DMS79 treated with DMSO at 0.1 percent for 48 hours (cell line): ENCODE results near the gene WDFY3.

ENCODE experiments used
- DNase-seq: peaks from one replicate; lab custom pipeline; 2025; lab: John Stamatoyannopoulos, UW

The WDFY3 gene

DNA sequence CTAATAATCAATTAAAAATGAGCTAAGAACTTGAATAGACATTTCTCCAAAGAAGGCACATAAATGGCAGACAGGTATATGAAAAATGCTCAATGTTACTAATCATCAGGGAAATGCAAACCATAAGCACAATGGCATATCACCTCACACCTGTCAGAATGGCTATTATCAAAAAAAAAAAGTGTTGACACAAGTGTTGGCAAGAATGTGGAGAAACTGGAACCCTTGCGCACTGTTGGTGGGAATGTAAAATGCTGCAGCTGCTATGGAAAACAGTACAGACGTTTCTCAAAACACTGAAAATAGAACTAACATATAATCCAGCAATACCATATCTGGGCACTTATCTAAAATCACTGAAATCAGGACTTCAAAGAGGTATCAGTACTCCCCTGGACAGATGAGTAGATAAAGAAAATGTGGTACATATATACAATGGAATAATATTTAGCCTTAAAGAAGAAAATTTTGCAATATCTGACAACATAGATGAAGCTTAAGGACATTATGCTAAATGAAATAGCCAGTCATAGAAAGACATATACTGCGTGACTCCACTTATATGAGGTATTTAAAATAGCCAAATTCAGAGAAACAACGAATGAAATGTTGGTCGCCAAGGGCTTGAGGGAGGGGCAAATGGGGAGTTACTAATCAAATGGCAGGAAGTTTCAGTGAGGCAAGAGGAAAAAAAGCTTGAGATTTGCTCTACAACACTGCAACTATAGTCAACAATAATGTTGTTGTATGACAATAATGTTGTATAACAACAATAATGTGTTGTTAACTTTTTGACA lies 175.5 kb downstream of the WDFY3 start:
- no peak for DNase-seq

DNA sequence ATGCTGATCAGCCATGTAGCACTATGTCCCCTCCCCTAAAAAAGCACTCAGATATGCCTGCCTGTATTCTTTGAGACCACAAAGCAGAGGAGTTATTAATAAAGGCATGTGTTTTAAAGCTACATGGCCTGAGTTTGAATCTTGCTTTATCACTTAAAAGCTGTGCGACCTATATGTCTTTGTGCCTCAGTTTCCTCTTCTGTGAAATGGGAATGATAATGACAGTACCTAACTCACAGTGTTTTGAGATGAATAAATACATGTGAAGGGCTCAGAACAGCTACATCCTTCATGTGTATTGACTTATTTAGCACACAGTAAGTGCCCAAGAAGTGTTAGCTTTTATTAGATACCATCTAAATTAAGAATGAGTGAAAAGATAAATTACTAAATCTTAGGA lies 180.0 kb downstream of the WDFY3 start:
- DNase-seq: no peak

DNA sequence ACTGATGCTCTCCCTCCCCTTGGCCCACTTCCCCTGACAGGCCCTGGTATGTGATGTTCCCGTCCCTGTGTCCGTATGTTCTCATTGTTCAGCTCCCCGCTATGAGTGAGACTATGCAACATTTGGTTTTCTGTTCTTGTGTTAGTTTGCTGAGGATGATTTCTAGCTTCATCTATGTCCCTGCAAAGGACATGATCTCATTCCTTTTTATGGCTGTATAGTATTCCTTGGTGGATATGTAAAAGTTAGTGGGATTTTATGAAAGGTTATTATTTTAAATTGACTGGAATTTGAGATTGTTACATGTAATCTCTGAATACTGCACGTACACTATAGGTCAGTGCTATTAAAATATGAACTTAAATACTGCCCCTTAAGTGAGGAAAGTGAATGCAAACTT lies 184.0 kb downstream of the WDFY3 start:
- DNase-seq: no peak

DNA sequence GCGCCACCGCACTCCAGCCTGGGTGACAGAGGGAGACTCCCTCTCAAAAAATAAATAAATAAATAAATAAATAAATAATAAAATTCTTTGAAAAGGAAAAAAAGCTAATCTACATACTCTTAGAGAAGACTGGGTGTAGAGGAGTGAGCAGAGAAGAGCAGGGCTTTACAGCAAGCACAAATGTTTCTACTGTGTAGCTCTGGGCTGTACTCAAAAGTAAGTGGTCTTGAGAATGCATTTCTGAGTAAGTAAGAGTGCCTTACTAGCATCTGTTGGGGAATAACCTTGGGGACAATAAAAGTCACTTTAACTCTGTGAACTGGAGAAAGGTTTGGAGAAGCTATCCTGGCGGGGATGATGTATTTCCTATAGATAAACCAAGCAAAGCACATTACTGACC lies 185.8 kb downstream of the WDFY3 start:
- DNase-seq: no peak

DNA sequence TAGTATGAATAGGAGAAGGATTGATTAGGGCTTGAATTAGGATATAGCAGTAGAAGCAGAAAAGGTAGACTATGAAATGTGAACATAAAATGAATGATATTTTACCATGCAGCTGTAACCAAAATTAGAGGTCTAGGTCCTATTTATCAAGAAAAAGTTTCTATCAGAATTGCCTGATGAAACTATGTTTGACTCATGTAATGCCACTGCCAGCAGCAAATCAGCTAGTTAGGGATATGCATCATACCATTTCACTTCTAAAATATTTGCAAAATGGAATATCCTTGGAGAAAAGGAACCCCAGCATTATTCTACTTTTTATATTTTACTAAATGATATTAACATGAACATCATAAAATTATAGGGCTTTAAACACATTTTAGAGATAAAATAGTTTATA lies 188.4 kb downstream of the WDFY3 start:
- no peak for DNase-seq

DNA sequence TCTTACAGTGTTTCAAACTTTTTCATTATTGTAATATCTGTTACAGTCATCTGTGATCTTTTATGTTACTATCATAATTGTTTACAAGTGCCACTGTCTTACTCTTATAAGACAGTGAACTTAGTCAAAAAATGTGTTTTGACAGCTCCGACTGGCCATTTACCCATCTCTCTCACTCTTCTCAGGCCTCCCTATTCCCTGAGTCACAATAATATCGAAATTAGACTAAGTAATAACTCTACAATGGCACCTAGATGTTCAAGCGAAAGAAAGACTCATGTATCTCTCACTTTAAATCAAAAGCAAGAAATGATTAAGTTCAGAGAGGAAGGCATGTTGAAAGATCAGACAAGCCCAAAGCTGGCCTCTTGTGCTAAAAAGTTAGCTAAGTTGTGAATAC lies 199.3 kb downstream of the WDFY3 start:
- DNase-seq: no peak

DNA sequence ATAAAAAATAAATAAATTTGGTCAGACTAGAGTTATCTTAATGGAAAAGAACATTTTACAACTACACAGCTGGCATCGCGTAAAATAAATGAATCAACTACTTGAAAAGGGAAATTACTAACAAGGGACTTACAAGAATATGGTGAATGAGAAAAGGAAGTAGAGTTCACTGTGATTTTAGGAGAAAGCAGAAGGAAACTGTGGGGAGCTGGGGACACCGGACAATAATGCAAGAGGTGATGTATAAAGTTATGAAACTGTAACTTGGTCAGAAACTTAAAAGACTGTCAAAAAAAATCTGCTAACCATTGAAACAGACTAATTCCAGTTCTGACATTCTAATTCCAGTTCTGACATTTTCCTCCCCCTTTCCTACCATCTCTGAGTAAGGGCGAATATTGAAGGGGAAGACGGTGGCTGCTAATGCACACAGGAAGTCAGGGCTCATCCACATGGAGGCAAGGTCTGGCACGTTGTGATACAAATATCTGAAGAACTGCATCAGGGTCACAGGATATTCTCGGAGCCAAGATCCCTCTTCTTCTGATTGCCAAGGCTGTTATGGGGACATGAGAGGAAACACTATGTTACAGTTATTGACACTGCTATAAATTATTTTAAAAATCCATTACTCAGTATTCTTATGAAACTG lies 213.0 kb downstream of the WDFY3 start:
- DNase-seq: no peak

DNA sequence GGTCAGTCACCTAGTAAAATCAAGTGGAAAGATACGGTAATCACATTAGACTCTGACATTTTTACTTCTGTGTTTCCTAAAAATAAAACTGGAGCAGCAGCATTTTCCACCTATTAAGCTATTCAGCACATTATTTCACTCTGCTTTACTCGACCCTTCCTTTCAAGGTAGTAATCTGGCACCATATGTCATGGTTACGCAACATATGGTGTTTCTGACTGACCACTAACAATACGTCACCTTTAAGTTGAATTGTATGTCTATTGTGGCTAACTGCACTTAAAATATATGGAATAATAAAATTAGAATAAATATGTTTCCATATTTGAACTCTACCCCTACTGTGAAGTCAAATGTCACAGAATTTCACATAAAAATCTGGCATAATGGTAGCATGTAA lies 214.8 kb downstream of the WDFY3 start:
- no peak for DNase-seq

DNA sequence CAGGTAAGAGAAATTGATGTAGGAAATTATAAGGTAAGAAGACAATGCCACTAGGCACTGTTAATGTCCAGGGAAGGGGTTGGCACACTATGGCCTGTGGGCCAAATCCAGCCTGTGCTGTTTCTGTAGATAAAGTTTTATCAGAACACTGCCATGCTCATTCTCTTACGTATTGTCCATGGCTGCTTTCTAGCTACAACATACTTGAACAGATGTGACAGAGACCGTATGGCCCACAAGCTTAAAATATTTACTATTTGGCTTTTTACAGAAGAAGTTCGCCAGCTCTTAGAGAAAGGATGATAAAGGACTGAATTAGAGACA lies 215.6 kb downstream of the WDFY3 start:
- no peak for DNase-seq

DNA sequence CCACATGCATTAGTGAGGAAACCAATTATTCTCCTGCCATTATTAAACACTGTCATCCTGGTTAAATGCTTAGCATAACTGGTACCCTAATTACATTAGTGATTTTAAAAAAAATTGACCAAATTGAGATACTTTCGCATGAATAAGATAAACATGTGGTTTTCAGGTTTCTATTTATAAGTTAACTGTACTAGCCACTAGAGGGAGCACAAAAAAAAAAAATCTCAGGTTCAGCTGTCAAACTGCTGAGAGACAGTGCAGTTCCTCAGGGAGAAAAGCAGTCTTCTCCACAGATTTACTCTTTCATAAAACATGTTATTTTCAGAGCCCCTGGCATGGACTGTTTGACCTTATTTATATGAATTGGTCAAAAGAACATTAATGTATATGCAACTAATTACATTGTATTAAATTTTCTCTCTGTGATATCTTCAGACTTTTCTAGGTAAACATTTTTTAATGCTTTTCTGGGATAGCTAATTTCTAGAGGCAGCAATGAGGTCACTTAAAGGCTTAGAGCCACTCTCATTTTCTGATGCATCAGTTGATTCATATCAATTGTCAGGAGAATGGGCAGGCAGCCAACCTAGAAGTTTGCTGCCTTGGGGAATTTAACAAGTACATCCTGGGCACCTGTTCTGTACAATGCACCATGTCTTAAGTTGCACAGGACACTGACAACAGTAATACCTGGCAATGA lies 216.1 kb downstream of the WDFY3 start:
- peak; percentile 68 for DNase-seq

DNA sequence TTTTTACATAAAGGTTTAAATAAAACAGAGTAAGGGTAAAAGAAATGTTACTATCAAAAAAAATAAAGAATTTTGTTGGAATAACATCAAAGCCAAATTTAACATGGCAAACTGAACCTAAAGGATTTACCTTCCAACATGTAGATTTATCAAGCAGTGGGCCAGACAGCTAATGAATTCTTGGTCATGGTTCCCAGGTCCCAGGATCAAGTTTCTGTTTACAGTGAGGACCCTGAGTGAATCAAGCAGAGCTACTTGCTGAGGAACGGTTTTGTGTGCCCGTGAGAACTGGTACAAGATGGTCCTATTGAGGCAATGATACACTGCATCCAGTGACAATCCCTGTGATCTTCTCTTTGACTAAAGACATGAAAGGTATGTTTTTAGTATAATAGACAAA lies 226.4 kb downstream of the WDFY3 start:
- no peak for DNase-seq

DNA sequence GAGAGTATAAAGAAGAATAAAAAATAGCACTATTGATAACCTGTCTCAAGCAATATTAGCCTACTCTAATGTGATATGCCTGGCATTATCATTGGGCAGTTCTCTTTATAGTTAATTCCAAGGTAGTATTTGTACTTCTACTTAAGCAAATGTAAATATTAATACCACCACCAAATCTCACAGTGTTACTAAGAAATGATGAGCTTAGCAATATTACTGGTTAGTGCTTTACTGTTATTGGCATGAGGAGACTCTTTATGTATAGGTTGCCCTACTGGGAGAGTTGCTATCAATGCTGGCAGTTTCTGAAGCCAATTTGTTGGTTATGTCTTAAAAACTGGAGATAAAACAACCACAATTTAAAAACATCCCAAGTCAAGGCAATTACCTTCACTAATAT lies 227.9 kb downstream of the WDFY3 start:
- no peak for DNase-seq

DNA sequence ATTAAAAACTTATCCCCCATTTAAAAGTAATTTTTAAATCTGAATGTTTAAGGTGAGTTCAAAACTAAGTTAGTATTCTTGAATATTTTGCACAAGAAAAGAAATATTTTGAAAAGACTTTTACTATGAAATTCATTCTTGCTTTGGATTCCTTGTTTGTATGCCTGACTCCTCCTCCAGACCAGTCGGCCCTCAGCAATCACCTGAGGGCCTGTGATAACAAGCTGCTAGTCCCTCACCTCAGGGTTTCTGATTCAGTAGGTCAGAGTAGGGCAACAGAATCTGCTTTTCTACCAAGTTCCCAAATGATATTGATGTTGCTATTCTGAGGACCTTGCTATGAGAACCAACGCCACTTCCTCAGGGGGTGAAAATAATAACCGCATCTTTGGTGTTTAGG lies 228.8 kb downstream of the WDFY3 start:
- DNase-seq: no peak

DNA sequence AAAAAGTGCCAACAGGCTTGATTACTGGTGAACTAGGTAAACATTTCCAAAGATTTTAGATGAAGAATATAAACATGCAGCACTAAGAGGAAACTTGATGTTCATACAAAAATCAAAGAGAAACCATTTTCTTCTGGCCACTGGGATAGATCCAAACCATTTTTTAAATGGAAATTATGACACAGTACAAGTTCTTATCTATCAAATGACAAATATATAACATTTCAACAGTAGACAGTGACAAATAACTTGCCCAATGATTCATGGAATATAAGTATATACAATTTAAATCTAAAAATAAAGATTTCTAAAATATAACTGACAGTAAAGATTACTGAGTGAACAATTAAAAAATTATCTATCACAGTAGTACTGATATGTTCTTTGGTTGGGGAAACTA lies 232.5 kb downstream of the WDFY3 start:
- peak; percentile 63 for DNase-seq

DNA sequence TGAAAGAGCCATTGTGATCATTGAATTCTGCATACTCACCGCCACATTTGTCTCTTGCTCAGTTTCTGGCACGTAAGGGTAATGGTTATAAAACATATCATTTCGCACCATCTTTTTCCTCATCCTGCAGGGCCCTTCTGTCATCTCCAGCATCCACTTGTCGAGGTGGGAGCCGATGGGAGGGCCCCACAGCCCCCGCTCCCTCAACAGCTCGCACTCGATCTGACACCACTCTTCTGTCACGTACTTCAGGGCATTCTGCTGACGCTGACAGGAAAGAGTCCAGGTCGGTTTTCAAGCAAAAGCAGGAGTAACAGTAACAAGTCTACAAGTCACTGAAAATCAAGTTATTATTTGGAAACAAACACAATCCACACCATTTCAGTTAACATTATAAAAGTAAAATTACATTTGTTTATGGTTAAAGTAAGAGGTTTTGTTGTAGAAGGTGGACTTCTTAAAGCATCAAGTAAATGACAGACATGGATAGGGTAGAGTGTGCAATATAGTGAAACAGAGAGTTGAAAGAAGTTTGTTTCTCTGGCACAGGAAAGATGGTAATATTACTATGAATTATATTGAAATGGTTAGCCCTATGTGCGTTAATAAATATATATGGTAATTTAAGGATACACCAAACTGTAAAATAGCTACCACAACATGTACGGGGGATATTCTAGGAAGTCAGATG lies 233.0 kb downstream of the WDFY3 start:
- DNase-seq: peak; percentile 98

DNA sequence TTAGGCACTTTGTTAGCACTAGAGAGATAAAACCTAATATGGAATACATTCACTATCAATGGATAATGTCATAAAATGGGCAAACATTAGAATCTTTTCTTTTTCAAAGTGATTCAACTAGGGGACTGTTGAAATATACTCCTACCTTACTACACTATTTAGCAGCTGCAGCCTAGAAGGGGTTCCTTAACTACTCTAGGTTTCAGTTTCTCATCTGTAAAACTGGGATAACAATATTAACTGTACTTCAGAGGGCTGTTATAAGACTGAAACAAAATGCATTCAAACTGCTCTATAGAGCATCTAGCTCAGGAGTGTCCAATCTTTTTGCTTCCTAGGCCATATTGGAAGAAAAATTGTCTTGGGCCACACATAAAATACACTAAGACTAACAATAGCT lies 236.1 kb downstream of the WDFY3 start:
- DNase-seq: no peak

DNA sequence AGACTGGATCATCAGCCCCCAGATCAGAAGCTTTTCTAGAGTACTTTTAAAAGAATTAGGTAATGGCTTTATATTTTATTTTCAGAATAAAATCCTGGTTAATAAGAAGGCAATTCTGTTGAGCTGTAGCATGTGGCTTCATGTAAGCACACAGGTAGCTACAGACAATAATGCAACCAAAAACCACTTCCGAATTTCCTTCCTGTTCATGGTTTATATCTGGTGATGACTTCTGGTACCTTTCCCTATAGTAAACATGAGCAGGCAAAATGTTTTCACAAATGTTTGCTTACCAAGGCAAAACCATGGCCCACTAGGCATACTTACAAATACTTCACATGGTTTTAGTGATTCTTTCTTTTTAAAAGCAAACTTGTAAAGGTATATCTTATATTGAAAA lies 239.0 kb downstream of the WDFY3 start:
- peak; percentile 15 for DNase-seq

DNA sequence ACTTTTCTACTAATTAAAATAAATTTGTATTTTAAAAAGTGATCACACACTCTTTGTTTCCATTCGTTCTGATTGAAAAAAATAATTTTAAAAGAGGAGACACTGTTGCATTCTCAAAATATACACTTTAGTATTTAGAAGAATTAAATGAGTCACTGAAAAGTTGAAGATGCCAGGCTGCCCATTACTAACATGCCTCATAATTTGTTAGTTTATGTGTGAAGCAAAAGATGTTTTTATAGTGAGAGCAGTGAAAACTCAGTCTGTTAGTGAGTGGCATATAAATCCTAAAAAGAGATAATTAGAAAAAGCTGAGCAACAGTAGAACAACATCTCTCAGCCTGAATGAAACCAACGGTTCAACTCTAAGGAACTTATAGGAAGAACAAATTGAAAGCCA lies 240.1 kb downstream of the WDFY3 start:
- no peak for DNase-seq

DNA sequence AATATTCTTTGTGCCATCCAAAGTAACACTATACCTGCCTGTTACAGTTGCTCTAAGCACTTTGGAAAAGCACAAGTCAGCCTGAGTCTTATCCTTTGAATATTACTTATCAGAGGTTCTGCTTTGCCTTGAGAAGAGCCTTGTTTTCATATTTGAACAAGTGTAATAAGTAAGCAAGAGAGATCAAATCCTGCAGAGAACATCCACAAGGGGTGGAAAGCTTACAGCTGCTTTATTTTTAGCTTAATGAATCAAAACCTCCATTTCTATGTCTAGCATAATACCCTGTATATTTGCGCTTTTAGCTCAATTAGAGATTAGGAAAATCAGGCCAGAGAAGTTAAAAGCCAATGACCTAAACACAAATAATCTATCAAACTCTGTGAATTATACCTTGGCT lies 243.8 kb downstream of the WDFY3 start:
- peak; percentile 94 for DNase-seq

DNA sequence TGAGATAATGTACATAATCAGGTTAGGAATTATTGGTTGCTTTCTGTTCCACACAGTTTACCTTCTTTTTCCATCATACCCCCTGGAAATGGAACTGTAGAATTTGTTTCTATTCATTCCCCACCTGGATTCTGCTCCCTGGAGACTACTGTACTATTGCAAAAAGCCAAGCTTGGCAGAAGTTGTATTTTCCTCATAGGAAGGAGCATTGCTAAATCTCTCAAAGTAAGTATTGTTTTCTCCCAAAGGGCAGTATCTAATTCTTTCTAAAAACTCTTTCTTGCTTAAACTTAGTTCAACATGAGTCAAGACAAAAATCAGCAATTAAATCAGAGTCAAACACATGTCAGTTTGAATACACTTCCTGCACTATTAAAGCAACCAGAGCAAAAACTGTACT lies 247.4 kb downstream of the WDFY3 start:
- DNase-seq: no peak

DNA sequence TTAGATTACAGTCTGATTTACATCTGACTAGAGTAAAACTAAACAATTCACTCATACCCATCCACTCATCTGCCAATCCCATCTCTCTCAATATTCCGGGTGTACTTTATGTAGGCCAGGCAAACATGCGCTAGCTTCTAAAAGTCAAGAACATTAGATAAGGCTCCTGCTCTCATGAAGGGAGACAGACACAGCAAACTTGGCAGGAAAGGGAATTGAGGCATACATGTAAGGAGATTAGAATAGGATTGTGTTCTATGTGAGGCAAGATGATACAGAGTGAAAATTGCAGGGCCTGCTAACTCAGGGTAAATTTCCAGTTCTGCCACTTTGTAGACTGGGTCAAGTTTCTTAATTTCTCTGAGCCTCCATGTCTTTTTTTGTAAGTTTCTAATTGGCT lies 247.8 kb downstream of the WDFY3 start:
- DNase-seq: peak; percentile 9

DNA sequence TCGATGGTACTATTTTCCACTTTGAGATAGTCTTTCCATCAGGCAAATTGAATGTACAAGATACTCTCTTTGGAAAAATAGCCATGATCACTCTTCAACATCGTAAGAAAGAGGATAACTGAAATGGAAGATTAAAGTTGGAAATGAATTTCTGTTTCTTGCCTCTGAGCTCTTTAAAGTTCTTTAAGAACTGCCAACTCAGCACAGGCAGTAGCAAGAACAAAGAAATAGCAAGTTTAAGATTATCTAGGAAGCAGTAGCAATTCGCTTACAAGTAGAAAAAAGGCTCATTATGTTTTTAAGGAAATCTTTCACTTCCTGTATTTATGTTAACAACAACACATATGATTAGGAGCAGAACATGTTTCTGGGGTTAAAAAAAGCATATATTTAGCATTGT lies 255.9 kb downstream of the WDFY3 start:
- no peak for DNase-seq
